Measurements from ENCODE around the gene PTPRM.

DNA sequence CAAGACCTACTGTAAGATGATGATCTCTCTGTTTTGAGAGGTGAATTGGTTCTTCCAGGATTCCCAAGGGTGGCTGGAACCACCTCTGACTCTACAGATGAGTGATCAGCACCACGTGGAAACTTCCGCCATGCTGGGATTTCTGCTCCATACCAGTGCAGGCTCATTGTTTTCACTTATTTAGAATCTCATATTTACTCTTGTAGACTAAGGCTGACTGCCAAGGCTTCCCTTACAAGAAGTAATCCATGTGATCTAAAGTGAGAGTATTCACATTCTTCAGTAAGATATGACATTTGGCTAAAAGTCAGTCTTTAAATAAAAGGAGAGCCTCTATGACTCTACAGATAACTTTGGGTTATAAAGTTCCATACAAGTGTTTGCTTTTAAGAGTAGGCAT, 719.2 kb downstream of the PTPRM start:
- TF ChIP-seq, protein P1, sequence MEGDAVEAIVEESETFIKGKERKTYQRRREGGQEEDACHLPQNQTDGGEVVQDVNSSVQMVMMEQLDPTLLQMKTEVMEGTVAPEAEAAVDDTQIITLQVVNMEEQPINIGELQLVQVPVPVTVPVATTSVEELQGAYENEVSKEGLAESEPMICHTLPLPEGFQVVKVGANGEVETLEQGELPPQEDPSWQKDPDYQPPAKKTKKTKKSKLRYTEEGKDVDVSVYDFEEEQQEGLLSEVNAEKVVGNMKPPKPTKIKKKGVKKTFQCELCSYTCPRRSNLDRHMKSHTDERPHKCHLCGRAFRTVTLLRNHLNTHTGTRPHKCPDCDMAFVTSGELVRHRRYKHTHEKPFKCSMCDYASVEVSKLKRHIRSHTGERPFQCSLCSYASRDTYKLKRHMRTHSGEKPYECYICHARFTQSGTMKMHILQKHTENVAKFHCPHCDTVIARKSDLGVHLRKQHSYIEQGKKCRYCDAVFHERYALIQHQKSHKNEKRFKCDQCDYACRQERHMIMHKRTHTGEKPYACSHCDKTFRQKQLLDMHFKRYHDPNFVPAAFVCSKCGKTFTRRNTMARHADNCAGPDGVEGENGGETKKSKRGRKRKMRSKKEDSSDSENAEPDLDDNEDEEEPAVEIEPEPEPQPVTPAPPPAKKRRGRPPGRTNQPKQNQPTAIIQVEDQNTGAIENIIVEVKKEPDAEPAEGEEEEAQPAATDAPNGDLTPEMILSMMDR (IDR thresholded peaks at IDR 0.05): no peak
- TF ChIP-seq POLR2A (IDR thresholded peaks at IDR 0.05): no peak

Data from ovary (tissue), 3 donors.